Endothelial cell (in vitro differentiated cells): ENCODE data around the gene DGUOK. TPM values are rescaled to one million over a fixed set of nuclear protein-coding genes. Genes with fewer than 3 reads are reported as not detected.
A peak's percentile ranks its signal among the peaks of the same experiment; 100 is the strongest.

Experiments
- DNase-seq: peaks from one replicate; pipeline ENCODE4 v3.0.0; 2021; ENCODE audit warnings: low spot score
- H3K27ac Mint-ChIP-seq: one replicate; pipeline ENCODE4 v1.8.0; 2021; ENCODE audit warnings: mixed read lengths, inconsistent platforms; ENCODE audit not compliant: unreplicated experiment
- H3K27me3 Mint-ChIP-seq: one replicate; pipeline ENCODE4 v1.8.0; 2021; ENCODE audit warnings: mild to moderate bottlenecking, moderate library complexity, mixed read lengths, inconsistent platforms; ENCODE audit not compliant: unreplicated experiment
- H3K36me3 Mint-ChIP-seq: one replicate; pipeline ENCODE4 v1.8.0; 2021; ENCODE audit warnings: mild to moderate bottlenecking, low read depth, mixed read lengths, inconsistent platforms; ENCODE audit not compliant: unreplicated experiment
- H3K4me1 Mint-ChIP-seq: one replicate; pipeline ENCODE4 v1.8.0; 2021; ENCODE audit warnings: mild to moderate bottlenecking, mixed read lengths, inconsistent platforms; ENCODE audit not compliant: unreplicated experiment
- H3K4me3 Mint-ChIP-seq: one replicate; pipeline ENCODE4 v1.8.0; 2021; ENCODE audit warnings: mild to moderate bottlenecking, mixed read lengths, inconsistent platforms; ENCODE audit not compliant: unreplicated experiment
- H3K9me3 Mint-ChIP-seq: one replicate; pipeline ENCODE4 v1.8.0; 2021; ENCODE audit warnings: mixed read lengths, inconsistent platforms; ENCODE audit not compliant: unreplicated experiment
- total RNA-seq: library from RNA; stranded (reverse); fragmentation: NEBNext Ultra II Directional; extraction: Animal tissue kit (Norgen Biotek cat#: 25700); gene quantifications from one replicate; pipeline ENCODE4 v1.2.1, GENCODE V29; 2021; ENCODE audit not compliant: unreplicated experiment
- TF ChIP-seq, protein P1 (sequence below): fragments of 200-600 bp; sonication (generic); IDR thresholded peaks from one replicate; pipeline ENCODE4 v1.5.0; 2021; ENCODE audit warnings: antibody characterized with exemption; ENCODE audit not compliant: unreplicated experiment

The DGUOK gene
- total RNA-seq, 1 donor from 2014 or later, result 68.3 TPM

DNA sequence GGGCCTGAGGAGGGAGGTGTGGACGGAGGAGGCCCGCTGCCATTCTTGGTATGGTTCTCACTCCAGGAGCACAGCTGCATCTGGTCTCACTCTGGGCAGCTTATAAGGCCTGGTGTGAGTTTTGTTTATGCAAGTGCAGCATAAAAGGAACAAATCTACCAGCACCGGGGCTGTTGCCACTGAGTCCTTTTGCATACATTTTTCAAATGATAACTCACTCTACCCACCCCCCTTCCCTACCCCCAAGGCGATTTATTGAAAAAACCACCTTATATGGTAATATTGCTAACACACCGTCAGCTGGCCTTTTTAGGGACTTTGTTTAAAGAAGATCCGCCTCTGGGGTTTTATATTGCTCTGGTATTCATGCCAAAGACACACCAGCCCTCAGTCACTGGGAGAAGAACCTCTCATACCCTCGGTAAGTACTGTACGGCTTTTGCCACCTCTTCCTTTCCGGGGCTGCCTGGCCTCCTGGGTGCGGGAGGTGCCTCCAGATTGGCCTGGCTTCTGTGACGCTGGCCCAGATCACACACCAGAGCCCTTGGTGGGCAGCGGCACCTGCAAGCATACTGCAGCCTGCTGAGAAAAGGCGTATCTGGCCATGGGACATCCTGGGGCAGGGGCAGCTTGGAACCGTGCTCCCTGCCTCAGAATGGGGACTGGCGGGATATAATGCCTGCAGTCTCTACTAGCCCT lies 33.9 kb upstream of the DGUOK start, which contains the start of gene ACTG2:
Gene ACTG2, plus strand, starts transcription at position 378 of the 699 bp plus-strand sequence. CDS start 8,304 bp downstream, outside the sequence.
- Mint-ChIP-seq H3K27me3 (peaks cover 6% of the 10 kb centered on the region), H3K4me1 (peaks cover 2% of the 10 kb centered on the region), H3K9me3 (no peaks in the 10 kb centered on the region), H3K36me3 (no peaks in the 10 kb centered on the region), H3K27ac (no peak within 1 kb of the TSS), H3K4me3 (no peak within 1 kb of the TSS)
- TF ChIP-seq, protein P1, sequence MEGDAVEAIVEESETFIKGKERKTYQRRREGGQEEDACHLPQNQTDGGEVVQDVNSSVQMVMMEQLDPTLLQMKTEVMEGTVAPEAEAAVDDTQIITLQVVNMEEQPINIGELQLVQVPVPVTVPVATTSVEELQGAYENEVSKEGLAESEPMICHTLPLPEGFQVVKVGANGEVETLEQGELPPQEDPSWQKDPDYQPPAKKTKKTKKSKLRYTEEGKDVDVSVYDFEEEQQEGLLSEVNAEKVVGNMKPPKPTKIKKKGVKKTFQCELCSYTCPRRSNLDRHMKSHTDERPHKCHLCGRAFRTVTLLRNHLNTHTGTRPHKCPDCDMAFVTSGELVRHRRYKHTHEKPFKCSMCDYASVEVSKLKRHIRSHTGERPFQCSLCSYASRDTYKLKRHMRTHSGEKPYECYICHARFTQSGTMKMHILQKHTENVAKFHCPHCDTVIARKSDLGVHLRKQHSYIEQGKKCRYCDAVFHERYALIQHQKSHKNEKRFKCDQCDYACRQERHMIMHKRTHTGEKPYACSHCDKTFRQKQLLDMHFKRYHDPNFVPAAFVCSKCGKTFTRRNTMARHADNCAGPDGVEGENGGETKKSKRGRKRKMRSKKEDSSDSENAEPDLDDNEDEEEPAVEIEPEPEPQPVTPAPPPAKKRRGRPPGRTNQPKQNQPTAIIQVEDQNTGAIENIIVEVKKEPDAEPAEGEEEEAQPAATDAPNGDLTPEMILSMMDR, result no peak
- no peak for DNase-seq

- Mint-ChIP-seq H3K9me3 (no peaks in the 10 kb centered on the region), H3K27ac (peak overlapping the region; percentile 68), H3K4me1 (no peaks in the 10 kb centered on the region), H3K27me3 (peaks cover 6% of the 10 kb centered on the region), H3K36me3 (no peaks in the 10 kb centered on the region), H3K4me3 (no peak overlapping the region)
- DNase-seq, result no peak
- TF ChIP-seq, protein P1, result no peak
These were observed 32.8 kb upstream of the DGUOK start for GRCh38 chr2:73893764-73894474.

- Mint-ChIP-seq H3K9me3 (no peaks in the 10 kb centered on the region), H3K27me3 (peaks cover 6% of the 10 kb centered on the region), H3K36me3 (no peaks in the 10 kb centered on the region), H3K4me3 (no peak overlapping the region), H3K4me1 (no peaks in the 10 kb centered on the region), H3K27ac (peak overlapping the region; percentile 68)
- TF ChIP-seq, protein P1, result no peak
- DNase-seq, result no peak
These were observed 32.2 kb upstream of the DGUOK start for GRCh38 chr2:73894475-73894850.

DNA sequence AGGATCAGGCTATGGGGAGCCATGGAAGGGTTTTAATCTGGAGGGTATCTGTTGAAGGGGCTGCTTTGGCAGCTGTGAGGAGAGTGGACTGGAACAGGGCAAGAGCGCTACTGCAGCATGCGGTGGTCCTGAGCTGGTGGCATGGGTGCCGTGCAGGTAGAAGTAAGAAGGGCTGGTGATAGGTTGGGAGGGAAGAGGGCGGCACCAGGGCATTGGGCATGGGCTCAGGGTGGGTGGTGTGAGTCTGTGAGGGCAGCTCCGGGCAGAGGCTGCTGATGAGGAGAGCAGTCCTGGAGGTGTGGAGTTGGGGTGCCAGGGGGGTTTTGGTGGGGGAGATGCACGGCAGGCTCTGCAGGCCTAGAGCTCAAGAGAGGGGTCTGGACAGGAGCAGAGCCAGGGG lies 31.8 kb upstream of the DGUOK start:
- no peak overlapping the region for H3K4me3 Mint-ChIP-seq
- no peak for DNase-seq
- no peaks in the 10 kb centered on the region for H3K36me3 Mint-ChIP-seq
- TF ChIP-seq, protein P1, result no peak
- peaks cover 6% of the 10 kb centered on the region for H3K27me3 Mint-ChIP-seq
- no peak overlapping the region for H3K27ac Mint-ChIP-seq
- H3K4me1 Mint-ChIP-seq, result no peaks in the 10 kb centered on the region
- H3K9me3 Mint-ChIP-seq, result no peaks in the 10 kb centered on the region

GRCh38 chr2:73895473-73895872 lies 31.2 kb upstream of the DGUOK start:
- Mint-ChIP-seq H3K4me1 (no peaks in the 10 kb centered on the region), H3K27ac (no peak overlapping the region), H3K27me3 (peaks cover 6% of the 10 kb centered on the region), H3K36me3 (no peaks in the 10 kb centered on the region), H3K4me3 (no peak overlapping the region), H3K9me3 (no peaks in the 10 kb centered on the region)
- DNase-seq, result no peak
- TF ChIP-seq, protein P1, result no peak
